GM19023 (cell line): ENCODE measurements around the gene TIMP2.
"Not testable (repeated sequence)": the region's sequence is repeated elsewhere in the genome, so short reads cannot be mapped to it uniquely, and the experiment has no call there.

ENCODE experiments used
- ATAC-seq: cut with Tn5 transposase; IDR thresholded peaks from one replicate; pipeline ENCODE4 v1.9.1; 2021; ENCODE audit warnings: mild to moderate bottlenecking, moderate library complexity; ENCODE audit not compliant: unreplicated experiment

TIMP2 gene

DNA sequence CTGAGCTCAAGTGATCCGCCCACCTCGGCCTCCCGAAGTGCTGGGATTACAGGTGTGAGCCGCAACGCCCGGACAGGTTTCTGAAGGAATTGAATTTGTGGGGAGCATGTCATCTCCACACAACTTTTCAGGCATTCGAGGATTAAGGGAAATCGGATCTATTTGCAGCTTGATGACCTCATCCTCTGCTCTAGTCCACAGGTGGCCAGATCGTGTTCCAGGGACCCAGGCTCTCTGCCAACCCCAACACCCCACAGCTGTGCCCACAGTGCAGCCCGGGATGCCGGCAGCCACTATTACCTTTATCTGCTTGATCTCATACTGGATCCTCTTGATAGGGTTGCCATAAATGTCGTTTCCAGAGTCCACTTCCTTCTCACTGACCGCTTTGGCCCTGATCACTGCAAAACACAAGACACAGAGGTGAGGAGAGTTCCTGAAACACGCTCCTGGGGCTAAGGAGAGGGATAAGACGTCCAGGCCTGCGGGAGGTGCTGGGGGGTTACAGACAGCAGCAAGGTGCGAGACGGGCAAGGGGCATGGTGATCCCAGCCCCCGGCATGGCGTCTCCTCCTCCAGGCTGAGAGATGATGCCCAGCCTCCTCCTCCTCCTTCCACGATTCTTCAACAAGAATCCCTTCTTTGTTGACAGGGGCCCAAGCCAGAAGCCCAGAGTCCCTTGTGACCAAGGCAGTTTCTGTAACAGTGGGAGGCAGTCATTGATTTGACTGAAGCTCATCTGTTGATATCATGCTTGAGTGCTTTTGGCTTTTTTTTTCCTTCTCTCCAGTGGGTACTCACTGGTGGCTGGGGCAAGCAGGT lies 51.5 kb downstream of the TIMP2 start:
- no peak for ATAC-seq

DNA sequence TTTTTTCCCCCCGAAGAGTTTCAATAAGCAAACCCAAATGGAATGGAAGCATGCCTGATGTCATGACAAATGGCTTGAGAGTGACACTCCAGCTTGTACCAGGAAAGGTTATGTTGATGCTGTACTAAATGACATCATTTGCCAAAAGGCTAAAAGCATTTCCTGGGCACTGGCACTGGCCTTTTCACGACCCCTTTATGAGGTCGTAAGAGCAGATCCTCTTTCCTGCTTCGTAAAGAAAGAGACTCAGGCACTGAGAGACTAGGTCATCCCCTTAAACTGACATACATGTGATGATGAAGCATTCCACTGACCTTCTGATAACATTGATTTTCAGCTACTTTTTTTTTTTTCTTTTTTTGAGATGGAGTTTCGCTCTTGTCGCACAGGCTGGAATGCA lies 52.7 kb downstream of the TIMP2 start:
- no peak for ATAC-seq

DNA sequence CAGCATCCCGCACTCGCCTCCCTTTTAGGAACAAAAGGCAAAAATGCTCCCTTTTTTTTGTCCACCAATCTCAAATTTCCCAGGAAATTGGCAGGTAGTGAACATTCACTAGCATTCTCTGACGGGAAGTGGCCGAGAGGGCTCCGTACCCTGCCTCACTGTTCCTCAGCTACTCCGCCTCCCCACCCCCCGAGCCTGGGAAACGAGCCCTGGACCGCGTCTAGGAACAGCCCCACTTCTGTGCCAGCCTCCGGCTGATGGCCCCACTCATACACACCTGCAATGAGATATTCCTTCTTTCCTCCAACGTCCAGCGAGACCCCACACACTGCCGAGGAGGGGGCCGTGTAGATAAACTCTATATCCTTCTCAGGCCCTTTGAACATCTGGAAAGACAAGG lies 54.6 kb downstream of the TIMP2 start:
- no peak for ATAC-seq

DNA sequence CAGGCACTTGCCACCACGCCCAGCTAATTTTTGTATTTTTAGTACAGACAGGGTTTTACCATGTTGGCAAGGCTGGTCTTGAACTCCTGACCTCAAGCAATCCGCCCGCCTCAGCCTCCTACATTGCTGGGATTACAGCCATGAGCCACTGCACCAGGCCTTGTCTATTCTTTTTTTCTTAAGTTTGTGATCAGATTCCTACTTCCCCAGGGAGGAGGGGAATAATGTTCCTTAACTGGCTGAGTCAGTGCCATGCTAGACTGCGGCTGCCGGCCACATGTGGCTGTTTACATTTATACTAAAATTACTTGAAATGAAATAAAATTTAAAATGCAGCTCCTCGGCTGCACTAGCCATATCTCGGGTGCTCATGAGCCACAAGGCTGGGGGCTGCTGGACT lies 56.8 kb downstream of the TIMP2 start:
- ATAC-seq, result no peak

DNA sequence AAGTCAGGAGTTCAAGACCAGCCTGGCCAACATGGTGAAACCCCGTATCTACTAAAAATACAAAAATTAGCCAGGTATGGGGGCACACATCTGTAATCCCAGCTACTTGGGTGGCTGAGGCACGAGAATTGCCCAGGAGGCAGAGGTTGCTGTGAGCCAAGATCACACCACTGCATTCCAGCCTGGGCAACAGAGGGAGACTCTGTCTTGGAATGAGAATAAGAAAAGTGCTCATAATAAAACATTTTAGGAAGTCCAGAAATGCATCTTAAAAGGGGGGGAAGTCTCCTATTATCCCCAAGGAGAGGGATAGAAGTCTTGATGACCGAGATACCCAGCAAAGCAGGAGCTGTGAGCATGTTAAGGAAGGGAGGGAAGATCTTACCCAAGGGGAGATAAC lies 58.1 kb downstream of the TIMP2 start:
- not testable (repeated sequence) for ATAC-seq

DNA sequence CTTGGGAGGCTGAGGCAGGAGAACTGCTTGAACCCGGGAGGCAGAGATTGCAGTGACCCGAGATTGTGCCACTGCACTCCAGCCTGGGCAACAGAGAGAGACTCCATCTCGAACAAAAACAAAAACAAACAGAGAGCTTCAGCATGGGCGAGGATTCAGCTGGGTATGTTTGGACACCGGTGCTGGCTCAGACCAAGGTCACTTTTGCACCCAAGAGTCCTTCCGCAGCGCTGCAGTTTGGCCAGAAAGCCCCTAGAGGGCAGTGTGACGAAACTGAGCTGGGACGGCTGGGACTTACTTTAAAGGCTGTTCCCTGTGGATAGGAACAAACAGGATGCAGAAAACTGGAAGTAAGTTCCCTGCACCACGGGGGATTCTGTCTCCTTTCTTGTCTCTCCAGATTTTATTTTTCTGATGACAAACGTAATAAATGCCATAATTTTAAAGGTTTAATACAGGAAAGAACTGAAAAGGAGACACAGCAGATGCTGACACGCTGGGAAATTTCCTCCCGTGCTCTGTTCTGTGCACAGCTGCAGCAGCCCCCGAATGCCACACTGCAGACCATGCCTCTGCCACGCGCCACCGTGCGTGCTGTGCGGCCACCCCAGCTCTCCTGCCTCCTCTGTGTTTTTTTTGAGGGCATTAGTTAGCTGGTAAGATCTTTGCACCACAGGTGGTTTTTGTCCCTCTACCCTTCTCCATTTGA lies 59.4 kb downstream of the TIMP2 start:
- no peak for ATAC-seq

DNA sequence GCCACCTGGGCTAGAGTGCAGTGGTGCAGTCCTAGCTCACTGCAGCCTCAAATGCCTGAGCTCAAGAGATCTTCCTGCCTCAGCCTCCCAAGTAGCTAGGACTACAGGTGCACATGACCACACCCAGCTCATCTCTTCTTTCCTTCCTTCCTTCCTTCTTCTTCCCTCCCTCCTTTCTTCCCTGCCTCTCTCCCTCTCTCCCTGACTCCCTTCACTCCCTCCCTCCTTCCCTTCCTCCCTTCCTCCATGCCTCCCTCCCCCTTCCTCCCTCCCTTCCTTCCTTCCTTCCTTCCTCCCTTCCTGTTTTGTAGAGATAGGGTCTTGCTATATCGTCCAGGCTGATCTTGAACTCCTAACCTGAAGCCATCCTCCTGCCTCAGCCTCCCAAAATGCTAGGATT lies 61.1 kb downstream of the TIMP2 start:
- ATAC-seq, result no peak

DNA sequence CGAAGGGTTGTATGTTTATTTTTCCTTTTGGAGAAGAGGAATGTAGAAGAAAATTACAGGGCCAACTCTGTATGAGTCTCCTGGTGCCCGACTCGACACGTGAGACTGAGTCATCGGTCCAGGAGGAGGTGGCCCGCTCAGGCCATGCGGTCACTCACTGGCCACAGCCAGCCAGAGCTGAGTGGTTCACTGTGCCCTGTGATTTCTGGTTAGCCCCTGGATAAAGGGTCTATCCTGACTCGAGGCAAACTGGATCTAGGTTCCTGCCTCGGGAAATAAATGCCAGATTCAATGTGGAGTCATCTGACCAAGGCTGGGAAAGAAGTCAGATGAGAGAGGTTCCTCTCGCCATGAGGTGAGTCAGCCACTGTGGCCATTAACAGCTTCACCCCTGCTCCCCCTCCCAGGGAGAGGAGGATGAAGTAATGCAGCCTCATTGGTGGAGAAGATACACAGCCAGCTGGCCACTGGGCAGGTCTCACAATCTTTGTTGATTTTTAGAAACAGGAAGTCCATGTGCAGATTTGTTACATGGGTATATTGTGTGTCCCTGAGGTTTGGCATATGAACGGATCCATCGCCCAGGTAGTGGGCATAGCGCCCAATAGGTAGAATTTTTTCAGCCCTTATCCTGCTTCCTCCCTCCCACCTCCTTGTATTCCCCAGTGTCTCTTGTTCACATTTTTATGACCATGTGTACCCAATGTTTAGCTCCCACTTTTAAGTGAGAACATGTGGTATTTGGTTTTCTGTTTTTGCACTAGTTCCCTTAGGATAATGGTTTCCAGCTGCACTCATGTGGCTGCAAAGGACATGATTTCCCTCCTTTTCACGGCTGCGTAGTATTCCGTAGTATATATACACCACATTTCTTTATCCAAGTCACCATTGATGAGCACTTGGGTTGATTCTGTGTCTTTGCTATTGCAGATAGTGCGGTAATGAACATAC lies 62.8 kb downstream of the TIMP2 start:
- no peak for ATAC-seq

DNA sequence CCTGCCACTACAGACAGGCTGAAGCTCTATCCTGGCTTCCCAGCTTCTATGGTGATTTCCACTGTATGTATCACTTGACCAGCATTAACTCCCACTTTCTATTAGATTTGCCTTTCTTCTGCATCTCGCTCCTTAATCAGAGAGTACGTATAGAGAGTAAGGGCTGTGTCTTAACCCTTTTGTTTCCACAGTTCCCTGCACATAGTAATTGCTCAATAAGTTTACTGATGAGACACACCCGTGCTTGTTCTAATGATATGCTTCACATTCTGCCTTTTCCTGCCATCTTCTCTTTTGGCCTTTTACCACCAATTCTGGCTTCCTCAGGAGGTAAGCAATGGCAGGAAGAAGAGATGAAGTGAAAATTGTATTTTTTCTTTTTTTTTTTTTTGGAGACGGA lies 64.0 kb downstream of the TIMP2 start:
- no peak for ATAC-seq

DNA sequence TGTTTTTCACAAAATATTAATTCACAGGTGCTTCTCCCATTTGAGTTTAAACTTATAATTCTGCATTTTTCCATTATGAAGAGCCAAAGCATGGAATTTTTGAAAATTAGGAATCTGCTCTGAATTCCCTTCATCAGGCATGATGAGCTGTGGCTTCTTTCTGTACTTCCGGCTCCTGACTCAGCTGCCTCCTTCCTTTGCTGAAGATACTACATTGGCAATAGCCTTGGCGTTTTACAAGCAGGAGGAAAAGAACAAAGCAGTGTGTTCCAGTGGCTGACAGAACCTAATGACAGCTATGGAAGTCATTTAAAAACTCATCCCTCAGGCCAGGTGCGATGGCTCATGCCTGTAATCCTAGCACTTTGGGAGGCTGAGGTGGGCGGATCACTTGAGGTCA lies 66.1 kb downstream of the TIMP2 start:
- no peak for ATAC-seq

DNA sequence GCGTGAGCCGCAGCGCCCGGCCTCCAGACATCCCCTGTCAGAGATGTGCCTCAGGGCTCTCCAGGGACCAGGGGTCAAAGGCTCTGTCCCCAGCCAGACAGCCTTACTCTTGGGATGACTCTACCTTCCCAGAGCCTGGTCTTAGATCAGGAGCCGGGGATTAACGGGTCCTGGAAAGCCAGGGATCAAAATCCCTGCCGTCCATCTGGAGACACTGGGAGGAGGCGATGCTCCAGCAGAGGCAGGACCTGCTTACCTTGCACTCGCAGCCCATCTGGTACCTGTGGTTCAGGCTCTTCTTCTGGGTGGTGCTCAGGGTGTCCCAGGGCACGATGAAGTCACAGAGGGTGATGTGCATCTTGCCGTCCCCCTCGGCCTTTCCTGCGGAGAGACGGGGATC lies 67.9 kb downstream of the TIMP2 start:
- ATAC-seq, result no peak

DNA sequence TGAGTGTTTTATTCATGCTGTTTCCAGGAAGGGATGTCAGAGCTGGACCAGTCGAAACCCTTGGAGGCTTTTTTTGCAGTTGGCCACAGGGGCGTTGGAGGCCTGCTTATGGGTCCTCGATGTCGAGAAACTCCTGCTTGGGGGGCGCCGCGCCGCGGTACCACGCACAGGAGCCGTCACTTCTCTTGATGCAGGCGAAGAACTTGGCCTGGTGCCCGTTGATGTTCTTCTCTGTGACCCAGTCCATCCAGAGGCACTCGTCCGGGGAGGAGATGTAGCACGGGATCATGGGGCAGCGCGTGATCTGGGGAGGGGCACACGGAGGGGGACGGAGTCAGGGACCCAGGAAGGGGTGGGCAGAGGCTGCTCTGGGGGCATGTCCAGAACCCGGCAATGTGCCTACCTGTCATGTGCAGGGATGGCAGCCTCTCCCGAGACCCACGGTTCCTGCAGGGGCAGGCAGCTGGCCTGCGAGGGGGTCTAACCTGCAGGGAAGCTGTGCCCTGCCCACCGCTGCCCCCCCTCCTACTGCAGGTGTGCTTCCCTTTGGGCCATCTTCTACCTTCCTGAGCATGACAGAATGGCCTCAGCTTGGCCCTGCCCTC lies 69.5 kb downstream of the TIMP2 start:
- ATAC-seq, result no peak

DNA sequence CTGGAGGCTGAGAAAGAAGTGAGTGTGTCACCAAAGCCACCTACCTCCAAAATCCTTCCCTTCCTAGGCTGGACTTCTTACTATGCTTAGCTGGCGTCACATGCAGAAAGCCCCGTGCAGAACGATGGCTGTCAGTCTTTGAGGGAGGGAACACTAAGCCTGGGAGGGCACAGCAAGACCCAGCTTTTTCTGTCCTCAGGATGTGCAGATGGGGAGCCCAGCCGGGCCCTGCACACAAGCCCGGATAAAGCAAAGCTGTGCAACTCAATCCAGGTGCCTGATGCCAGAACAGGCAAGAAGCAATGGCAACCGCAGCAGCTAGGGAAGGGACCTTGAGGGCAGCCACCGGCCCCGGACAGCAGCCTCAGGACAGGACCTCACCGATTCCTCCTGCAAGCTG lies 70.7 kb downstream of the TIMP2 start:
- no peak for ATAC-seq

DNA sequence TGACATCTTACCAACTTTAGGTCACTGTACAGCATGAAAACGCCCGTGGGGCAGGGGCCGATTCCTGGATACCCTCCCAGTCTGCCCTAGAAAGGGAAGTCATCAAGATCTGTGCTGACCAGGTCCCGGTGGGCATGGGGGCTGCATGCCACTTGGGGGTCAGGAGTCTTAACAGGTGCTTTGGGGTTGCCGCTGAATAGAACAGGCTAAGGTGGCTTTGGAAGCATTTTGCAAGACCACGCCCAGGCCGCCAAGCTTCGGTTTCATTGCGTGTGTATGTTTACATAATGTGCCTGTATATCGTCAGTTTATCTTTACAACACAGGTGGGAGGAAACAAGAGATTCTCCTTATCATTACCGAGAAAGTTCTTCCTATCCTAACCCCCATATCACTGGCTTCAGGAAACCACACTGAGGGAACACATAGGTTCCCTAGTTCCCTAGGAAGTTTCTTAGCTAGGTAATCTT lies 71.2 kb downstream of the TIMP2 start:
- ATAC-seq, result no peak

DNA sequence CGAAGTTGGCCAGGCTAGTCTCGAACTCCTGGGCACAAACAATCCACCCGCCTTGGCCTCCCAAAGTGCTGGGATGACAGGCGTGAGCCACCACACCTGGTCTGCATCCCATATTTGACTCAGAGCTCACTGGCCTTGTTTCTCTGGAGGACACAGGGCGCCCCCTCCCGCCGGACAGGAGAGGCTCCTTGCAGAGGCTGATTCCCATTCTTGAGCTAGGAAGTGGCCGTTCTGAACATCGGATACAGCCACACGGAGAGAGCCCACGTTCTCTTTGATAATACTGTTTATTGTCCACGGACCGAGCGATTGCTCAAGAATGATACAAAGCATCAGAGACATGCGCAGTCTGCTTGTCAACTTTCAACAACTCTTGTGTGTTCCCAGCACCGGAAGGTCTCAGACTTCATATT lies 72.5 kb downstream of the TIMP2 start:
- no peak for ATAC-seq

DNA sequence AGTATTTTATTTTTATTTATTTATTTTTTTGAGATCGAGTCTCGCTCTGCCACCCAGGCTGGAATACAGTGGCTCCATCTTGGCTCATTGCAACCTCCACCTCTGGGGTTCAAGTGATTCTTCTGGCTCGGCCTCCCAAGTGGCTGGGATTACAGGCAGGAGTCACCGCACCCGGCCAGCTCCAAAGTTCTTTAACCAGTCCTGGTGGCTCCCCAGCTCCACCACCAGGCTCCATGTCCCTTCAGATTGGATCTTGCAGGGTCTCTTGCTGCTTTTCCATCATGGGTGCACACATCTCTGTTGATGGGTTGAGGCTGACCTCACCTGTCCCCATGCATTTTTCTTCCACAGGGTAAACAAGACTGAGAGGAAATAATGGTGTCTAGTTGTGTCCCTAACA lies 76.2 kb downstream of the TIMP2 start:
- no peak for ATAC-seq

DNA sequence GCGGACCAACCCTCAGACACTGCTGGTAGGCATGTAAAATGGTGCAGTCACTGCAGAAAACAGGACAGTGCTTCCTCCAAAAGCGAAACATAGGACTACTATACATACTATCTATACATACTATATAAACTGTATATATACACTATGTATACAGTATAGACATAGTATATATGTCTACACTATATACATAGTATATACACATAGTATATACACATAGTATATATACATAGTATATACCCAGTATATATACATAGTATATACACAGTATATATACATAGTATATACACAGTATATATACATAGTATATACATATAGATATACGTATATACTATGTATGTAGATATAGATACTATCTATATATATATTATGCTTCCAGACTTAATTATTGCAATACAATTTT lies 78.1 kb downstream of the TIMP2 start:
- no peak for ATAC-seq

DNA sequence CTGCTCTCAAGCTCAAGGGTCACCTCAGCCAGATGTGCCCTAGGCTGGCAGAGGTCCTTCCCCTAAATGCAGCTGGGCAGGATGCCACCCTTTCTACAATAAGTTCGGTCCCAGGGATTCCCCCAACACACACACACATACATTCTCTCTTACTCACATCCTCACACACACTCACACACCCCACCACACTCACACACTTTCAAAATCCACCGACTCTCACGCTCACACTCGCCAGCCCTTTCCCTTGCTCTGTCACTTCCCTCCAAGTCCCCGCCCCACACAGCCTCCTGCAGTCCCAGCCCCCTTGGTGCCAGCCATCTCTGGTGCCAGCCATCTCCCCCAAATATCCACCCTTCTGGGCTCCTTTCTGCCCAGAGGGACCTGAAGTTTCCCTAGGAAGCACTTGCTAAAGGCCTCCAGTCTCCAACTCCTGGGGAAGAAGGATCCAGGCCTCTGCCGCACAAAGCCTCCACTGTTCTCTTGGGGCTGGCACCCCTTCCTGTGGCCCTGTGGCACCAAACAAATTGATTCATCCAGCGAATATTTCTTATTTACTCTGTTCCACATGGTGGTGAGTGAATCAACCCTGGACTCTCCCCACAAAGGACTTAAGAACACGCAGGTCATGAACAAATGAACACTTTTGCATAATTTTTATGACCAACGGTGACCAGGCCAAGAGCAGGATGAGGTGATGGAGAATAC lies 80.7 kb downstream of the TIMP2 start:
- ATAC-seq, result no peak

DNA sequence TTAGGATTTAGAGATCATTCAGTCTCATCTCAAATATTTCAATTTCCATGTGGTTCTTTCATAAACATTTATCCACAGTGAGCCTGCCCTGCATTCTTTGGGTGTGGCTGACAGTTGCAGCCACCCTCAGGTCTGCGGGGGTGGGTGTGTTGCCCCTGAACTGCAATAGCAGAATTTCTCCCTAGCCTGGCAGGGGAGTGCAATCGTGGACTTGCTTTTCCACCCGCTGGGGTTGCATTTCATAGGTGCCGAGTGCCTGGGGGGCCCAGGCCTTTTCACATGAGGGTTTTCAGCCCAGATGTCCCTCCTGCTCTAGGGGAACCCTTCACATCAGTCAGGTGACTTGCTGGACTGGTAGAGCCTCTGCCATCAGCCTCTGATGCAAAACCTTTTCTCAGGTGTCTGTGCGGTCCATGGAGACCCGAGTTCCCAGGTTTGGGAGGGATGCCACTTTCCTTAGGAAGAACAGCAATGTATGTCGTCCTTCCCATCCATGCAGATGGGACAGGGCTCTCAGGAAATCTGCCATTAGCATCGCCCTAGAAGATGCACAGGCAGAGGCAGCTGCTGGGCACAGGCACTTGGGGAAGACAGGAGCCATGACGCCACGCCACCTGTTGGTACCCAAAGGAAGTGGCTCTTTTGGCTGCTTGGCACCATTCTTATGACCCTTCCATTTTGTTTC lies 82.2 kb downstream of the TIMP2 start:
- no peak for ATAC-seq
